HG03108 (cell line): ENCODE measurements around the gene RAP1GAP.

ENCODE experiments used
- ATAC-seq: cut with Tn5 transposase; IDR thresholded peaks from one replicate; pipeline ENCODE4 v1.9.1; 2021; ENCODE audit warnings: moderate library complexity; ENCODE audit not compliant: unreplicated experiment

RAP1GAP gene

GRCh38 chr1:21596174-21596573 lies 73.0 kb downstream of the RAP1GAP start:
- ATAC-seq: no peak

- no peak for ATAC-seq
Measured at GRCh38 chr1:21594935-21595897, 73.9 kb downstream of the RAP1GAP start.

GRCh38 chr1:21594501-21594900 lies 74.7 kb downstream of the RAP1GAP start:
- no peak for ATAC-seq

- ATAC-seq: no peak
Measured at GRCh38 chr1:21593231-21593630, 75.9 kb downstream of the RAP1GAP start.

- no peak for ATAC-seq
Measured at GRCh38 chr1:21592086-21592865, 76.9 kb downstream of the RAP1GAP start.

GRCh38 chr1:21590934-21591333 lies 78.2 kb downstream of the RAP1GAP start:
- ATAC-seq: no peak

- no peak for ATAC-seq
Measured at GRCh38 chr1:21590126-21590880, 78.9 kb downstream of the RAP1GAP start.

GRCh38 chr1:21589618-21590017 lies 79.5 kb downstream of the RAP1GAP start:
- no peak for ATAC-seq

GRCh38 chr1:21587602-21587953 lies 81.6 kb downstream of the RAP1GAP start:
- ATAC-seq: no peak

GRCh38 chr1:21586846-21587601 lies 82.1 kb downstream of the RAP1GAP start:
- no peak for ATAC-seq

GRCh38 chr1:21586222-21586621 lies 82.9 kb downstream of the RAP1GAP start:
- no peak for ATAC-seq

GRCh38 chr1:21585037-21585436 lies 84.1 kb downstream of the RAP1GAP start:
- ATAC-seq: no peak

GRCh38 chr1:21584096-21584495 lies 85.1 kb downstream of the RAP1GAP start:
- no peak for ATAC-seq

GRCh38 chr1:21579791-21580190 lies 89.4 kb downstream of the RAP1GAP start:
- no peak for ATAC-seq

- no peak for ATAC-seq
Measured at GRCh38 chr1:21577933-21578332, 91.2 kb downstream of the RAP1GAP start.

GRCh38 chr1:21577324-21577723 lies 91.8 kb downstream of the RAP1GAP start:
- ATAC-seq: no peak

- ATAC-seq: no peak
Measured at GRCh38 chr1:21576798-21577187, 92.4 kb downstream of the RAP1GAP start.

- ATAC-seq: no peak
Measured at GRCh38 chr1:21576031-21576797, 92.9 kb downstream of the RAP1GAP start.

GRCh38 chr1:21575351-21575942 lies 93.7 kb downstream of the RAP1GAP start:
- ATAC-seq: no peak
